GM13976 (cell line): Measurements from ENCODE around the gene COL8A2.

ENCODE experiments used
- DNase-seq: peaks from one replicate; pipeline ENCODE4 v3.0.0; 2012; ENCODE audit warnings: low spot score
- CTCF ChIP-seq: IDR thresholded peaks from 2 replicates; pipeline ENCODE4 v1.5.1; 2012; ENCODE audit warnings: borderline replicate concordance, mild to moderate bottlenecking; ENCODE audit not compliant: insufficient read depth; ENCODE audit errors: extremely low read depth, missing control alignments, control extremely low read depth
- in situ Hi-C: fragments of 300-500 bp; cut with MboI; formaldehyde crosslinking; loops from one replicate; pipeline ENCODE4 v1.12.0; 2022; ENCODE audit warnings: low sequenced_read_pairs, mixed read lengths, inconsistent platforms; ENCODE audit not compliant: unreplicated experiment

The COL8A2 gene

GRCh38 chr1:36157115-36157903 lies 32.3 kb upstream of the COL8A2 start:
- in situ Hi-C loops = no loop called here
- TF ChIP-seq CTCF = no peak
- DNase-seq = no peak

GRCh38 chr1:36156329-36157114 lies 31.5 kb upstream of the COL8A2 start:
- in situ Hi-C loops = no loop called here
- no peak for TF ChIP-seq CTCF
- peak; percentile 77 for DNase-seq

GRCh38 chr1:36155408-36156328 lies 30.6 kb upstream of the COL8A2 start, which contains the start of gene MAP7D1:
TSS of gene MAP7D1 (plus strand) at chr1:36156160. CDS start at chr1:36156418, 258 bp downstream.
- TF ChIP-seq CTCF = no peak
- DNase-seq = peak; percentile 87
- in situ Hi-C loops = no loop called here

GRCh38 chr1:36154765-36155407 lies 29.9 kb upstream of the COL8A2 start:
- in situ Hi-C loops = no loop called here
- no peak for TF ChIP-seq CTCF
- DNase-seq = no peak

GRCh38 chr1:36154335-36154734 lies 29.3 kb upstream of the COL8A2 start:
- no peak for DNase-seq
- in situ Hi-C loops = no loop called here

More at GRCh38 chr1:36154335-36154734, 29.3 kb upstream of the COL8A2 start:
- no peak for TF ChIP-seq CTCF
